Smooth muscle cell of bladder (primary cell): ENCODE data around the gene KIN. TPM values are rescaled to one million over a fixed set of nuclear protein-coding genes. Genes with fewer than 3 reads are reported as not detected.

ENCODE experiments used
- total RNA-seq: library from RNA; depleted of rRNA; stranded (reverse); fragments of >200 nt; gene quantifications from 2 replicates; pipeline ENCODE4 v1.2.3, GENCODE V29; 2014

The KIN gene, protein sequence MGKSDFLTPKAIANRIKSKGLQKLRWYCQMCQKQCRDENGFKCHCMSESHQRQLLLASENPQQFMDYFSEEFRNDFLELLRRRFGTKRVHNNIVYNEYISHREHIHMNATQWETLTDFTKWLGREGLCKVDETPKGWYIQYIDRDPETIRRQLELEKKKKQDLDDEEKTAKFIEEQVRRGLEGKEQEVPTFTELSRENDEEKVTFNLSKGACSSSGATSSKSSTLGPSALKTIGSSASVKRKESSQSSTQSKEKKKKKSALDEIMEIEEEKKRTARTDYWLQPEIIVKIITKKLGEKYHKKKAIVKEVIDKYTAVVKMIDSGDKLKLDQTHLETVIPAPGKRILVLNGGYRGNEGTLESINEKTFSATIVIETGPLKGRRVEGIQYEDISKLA
- total RNA-seq: 6.0 and 7.0 TPM in 2 replicates

GRCh38 chr10:7787857-7788638, at the start of gene KIN, which contains the start of gene ATP5F1C:
KIN (minus strand) TSS chr10:7787993; CDS start chr10:7787933, 60 bp downstream.
ATP5F1C (plus strand) TSS chr10:7788177; CDS start chr10:7788208, 31 bp downstream.

DNA sequence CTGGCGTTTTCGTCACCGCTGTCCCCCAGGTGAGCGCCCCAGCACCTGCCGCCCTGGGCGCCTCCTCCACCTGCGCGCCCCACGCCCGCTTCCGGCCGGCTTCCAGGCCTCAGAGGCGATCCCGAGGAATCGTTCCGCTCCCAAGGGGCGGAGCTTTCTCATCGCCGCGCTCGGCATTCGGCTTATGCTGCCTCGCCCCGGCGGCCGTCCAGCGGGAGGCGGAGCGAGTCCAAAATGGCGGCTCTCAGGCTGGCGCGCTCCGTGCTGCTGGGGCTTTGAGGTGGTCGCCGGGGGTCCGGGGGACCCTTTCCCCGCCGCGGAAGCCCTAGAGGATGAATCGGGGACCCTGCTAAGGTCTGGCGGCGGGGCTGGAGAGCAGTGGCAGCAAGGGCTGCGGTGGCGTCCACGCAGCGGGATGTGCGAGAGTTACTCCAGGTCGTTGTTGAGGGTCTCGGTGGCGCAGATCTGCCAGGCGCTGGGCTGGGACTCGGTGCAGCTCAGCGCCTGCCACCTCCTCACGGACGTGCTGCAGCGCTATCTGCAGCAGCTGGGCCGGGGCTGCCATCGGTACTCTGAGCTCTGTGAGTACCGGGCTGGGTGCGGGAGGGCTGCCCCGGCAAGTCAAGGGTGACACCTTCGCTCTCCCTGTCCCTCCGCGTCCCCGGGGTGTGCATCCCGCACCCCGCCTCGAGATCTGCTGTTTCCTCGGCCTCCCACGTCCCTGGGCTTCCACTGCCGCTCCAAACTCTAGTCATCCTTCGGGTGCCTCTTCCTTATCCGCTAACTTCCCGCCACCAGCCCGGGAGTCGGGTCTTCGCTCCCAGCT, 30.7 kb upstream of the KIN start, which contains the start of gene TAF3:
Gene TAF3, plus strand, starts transcription at position 211 of the 826 bp plus-strand sequence. Its CDS starts 205 bp downstream, at position 416.

DNA sequence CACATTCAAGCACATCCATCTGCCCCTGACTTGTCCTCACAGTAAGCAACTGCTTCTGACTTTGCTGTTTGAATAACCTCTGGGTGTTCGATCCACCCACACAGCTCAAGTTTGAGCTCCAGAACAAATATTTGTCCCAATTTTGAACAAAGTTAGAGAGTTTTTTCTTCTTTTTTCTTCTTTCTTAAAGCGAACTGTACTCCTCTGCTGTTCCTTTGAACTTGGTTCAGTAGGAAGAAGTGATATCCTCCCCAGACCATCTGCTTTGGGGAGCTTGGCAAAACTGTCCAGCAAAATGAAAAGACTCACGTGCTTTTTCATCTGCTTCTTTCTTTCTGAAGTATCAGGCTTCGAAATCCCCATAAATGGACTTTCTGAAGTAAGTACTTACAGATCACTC, 84.7 kb downstream of the KIN start, which contains the start of gene ITIH2:
Gene ITIH2, plus strand, starts transcription at position 177 of the 400 bp plus-strand sequence. Its CDS starts 119 bp downstream, at position 296.

Other genes starting within 250 kb of the KIN start
- 1.1 and 3.0 TPM in 2 replicates for gene ITIH5, start 121.0 kb downstream of the KIN start, total RNA-seq
- gene ITIH2, start 84.7 kb downstream of the KIN start, total RNA-seq: not detected in 2 replicates
- 202 and 232 TPM in 2 replicates for gene ATP5F1C, start 184 bp upstream of the KIN start, total RNA-seq
- 1.00 and 1.4 TPM in 2 replicates for gene TAF3, start 30.5 kb upstream of the KIN start, total RNA-seq